Measurements from ENCODE around the gene LMAN2.

Gene LMAN2

GRCh38 chr5:177354256-177354655 is 2.8 kb upstream of the LMAN2 start:
- no peaks in the 10 kb centered on the region for H3K27me3 ChIP-seq (ENCODE audit: insufficient read depth, low read length, poor library complexity, severe bottlenecking)
- H4K20me1 ChIP-seq (ENCODE audit: insufficient read depth, low read length, poor library complexity, severe bottlenecking) = peaks cover 4% of the 10 kb centered on the region
- H3K79me2 ChIP-seq (ENCODE audit: insufficient read depth, low read length) = peaks cover 33% of the 10 kb centered on the region
- no peak overlapping the region for H2AFZ ChIP-seq (ENCODE audit: low read length)
- no peaks in the 10 kb centered on the region for H3F3A ChIP-seq (ENCODE audit: low read depth)
- H3K4me3 ChIP-seq (ENCODE audit: low read length, poor library complexity, severe bottlenecking) = no peak overlapping the region
- no peaks in the 10 kb centered on the region for H3K9me2 ChIP-seq (replicated peaks; ENCODE audit: low read depth, low read length)
- no peaks in the 10 kb centered on the region for H3K9me3 ChIP-seq (ENCODE audit: insufficient read depth, low read depth, low read length)
- H3K36me3 ChIP-seq (ENCODE audit: insufficient read depth, low read length) = no peaks in the 10 kb centered on the region
- H3K4me2 ChIP-seq (ENCODE audit: low read depth, low read length, poor library complexity, severe bottlenecking) = no peak overlapping the region
- H3K9ac ChIP-seq (ENCODE audit: low read depth, low read length, poor library complexity, severe bottlenecking) = no peak overlapping the region
- TF ChIP-seq EZH2phosphoT487 (IDR thresholded peaks at IDR 0.05; ENCODE audit: borderline replicate concordance) (no peak), CTCF (conservative IDR thresholded peaks at IDR 0.05; ENCODE audit: low read length) (no peak)
- peaks cover 46% of the 10 kb centered on the region for H3K4me1 ChIP-seq (ENCODE audit: insufficient read depth, low read length, poor library complexity, severe bottlenecking)

GRCh38 chr5:177353093-177353492 is 1.6 kb upstream of the LMAN2 start:
- no peaks in the 10 kb centered on the region for H3K9me2 ChIP-seq (replicated peaks; ENCODE audit: low read depth, low read length)
- H3K36me3 ChIP-seq (ENCODE audit: insufficient read depth, low read length) = no peaks in the 10 kb centered on the region
- H4K20me1 ChIP-seq (ENCODE audit: insufficient read depth, low read length, poor library complexity, severe bottlenecking) = peaks cover 4% of the 10 kb centered on the region
- peaks cover 32% of the 10 kb centered on the region for H3K79me2 ChIP-seq (ENCODE audit: insufficient read depth, low read length)
- H3K9me3 ChIP-seq (ENCODE audit: insufficient read depth, low read depth, low read length) = no peaks in the 10 kb centered on the region
- no peaks in the 10 kb centered on the region for H3F3A ChIP-seq (ENCODE audit: low read depth)
- no peak overlapping the region for H3K4me3 ChIP-seq (ENCODE audit: low read length, poor library complexity, severe bottlenecking)
- peaks cover 35% of the 10 kb centered on the region for H3K4me1 ChIP-seq (ENCODE audit: insufficient read depth, low read length, poor library complexity, severe bottlenecking)
- no peak overlapping the region for H3K4me2 ChIP-seq (ENCODE audit: low read depth, low read length, poor library complexity, severe bottlenecking)
- H3K9ac ChIP-seq (ENCODE audit: low read depth, low read length, poor library complexity, severe bottlenecking) = no peak overlapping the region
- no peak overlapping the region for H2AFZ ChIP-seq (ENCODE audit: low read length)
- H3K27me3 ChIP-seq (ENCODE audit: insufficient read depth, low read length, poor library complexity, severe bottlenecking) = no peaks in the 10 kb centered on the region
- TF ChIP-seq CTCF (conservative IDR thresholded peaks at IDR 0.05; ENCODE audit: low read length) = no peak
- TF ChIP-seq EZH2phosphoT487 (IDR thresholded peaks at IDR 0.05; ENCODE audit: borderline replicate concordance) = no peak

GRCh38 chr5:177350776-177351391 is 584 bp downstream of the LMAN2 start:
- peak overlapping the region; percentile 89; the same call in 1 of the 2 replicates for H2AFZ ChIP-seq (ENCODE audit: low read length)
- H3K36me3 ChIP-seq (ENCODE audit: insufficient read depth, low read length) = no peaks in the 10 kb centered on the region
- no peaks in the 10 kb centered on the region for H3K27me3 ChIP-seq (ENCODE audit: insufficient read depth, low read length, poor library complexity, severe bottlenecking)
- TF ChIP-seq EZH2phosphoT487 (IDR thresholded peaks at IDR 0.05; ENCODE audit: borderline replicate concordance) = no peak
- TF ChIP-seq CTCF (conservative IDR thresholded peaks at IDR 0.05; ENCODE audit: low read length) = no peak
- H3F3A ChIP-seq (ENCODE audit: low read depth) = no peaks in the 10 kb centered on the region
- H3K9me3 ChIP-seq (ENCODE audit: insufficient read depth, low read depth, low read length) = no peaks in the 10 kb centered on the region
- peak overlapping the region; percentile 92 for H3K4me3 ChIP-seq (ENCODE audit: low read length, poor library complexity, severe bottlenecking)
- H3K79me2 ChIP-seq (ENCODE audit: insufficient read depth, low read length) = peaks cover 53% of the 10 kb centered on the region
- no peaks in the 10 kb centered on the region for H3K9me2 ChIP-seq (replicated peaks; ENCODE audit: low read depth, low read length)
- peaks cover 33% of the 10 kb centered on the region for H3K4me1 ChIP-seq (ENCODE audit: insufficient read depth, low read length, poor library complexity, severe bottlenecking)
- H3K9ac ChIP-seq (ENCODE audit: low read depth, low read length, poor library complexity, severe bottlenecking) = peak overlapping the region; percentile 84
- H3K4me2 ChIP-seq (ENCODE audit: low read depth, low read length, poor library complexity, severe bottlenecking) = peak overlapping the region; percentile 97
- H4K20me1 ChIP-seq (ENCODE audit: insufficient read depth, low read length, poor library complexity, severe bottlenecking) = peaks cover 8% of the 10 kb centered on the region
